AG04450 (cell line): ENCODE measurements around the gene POU2AF1. TPM values are rescaled to one million over a fixed set of nuclear protein-coding genes. Genes with fewer than 3 reads are reported as not detected.

Source experiments
- CTCF ChIA-PET: fragments of 300-600, 350-600 bp; formaldehyde crosslinking; extraction: SDS; loops from one replicate; lab custom pipeline; 2022; ENCODE audit warnings: antibody characterized with exemption, inconsistent platforms; lab: Charles Lee
- POLR2A ChIA-PET: fragments of 350-600 bp; formaldehyde crosslinking; extraction: SDS; loops from one replicate; lab custom pipeline; 2021; ENCODE audit warnings: antibody characterized with exemption, inconsistent platforms; lab: Yijun Ruan, JAX
- DNase-seq: peaks from one replicate; pipeline ENCODE4 v3.0.0-alpha.2; 2011; ENCODE audit warnings: low read depth, low spot score
- H3K27ac ChIP-seq: one replicate; pipeline ENCODE4 v1.5.1; 2012; ENCODE audit warnings: low read depth, low read length, control low read depth
- H3K27me3 ChIP-seq: one replicate; pipeline ENCODE4 v1.6.0; 2012; ENCODE audit warnings: low read length; ENCODE audit not compliant: control insufficient read depth, insufficient read depth
- H3K4me3 ChIP-seq: 2 replicates; pipeline ENCODE4 v1.5.1; 2011; ENCODE audit warnings: mild to moderate bottlenecking, low read depth, low read length, control low read depth
- H3K9me3 ChIP-seq: 2 replicates; pipeline ENCODE4 v1.5.1; 2012; ENCODE audit warnings: low read length; ENCODE audit not compliant: control insufficient read depth, insufficient read depth
- polyA plus RNA-seq: library from polyadenylated mRNA; depleted of rRNA; stranded (reverse); fragments of >200 nt; gene quantifications from 2 replicates; pipeline ENCODE4 v1.2.3, GENCODE V29; 2011
- TF ChIP-seq, protein P1 (sequence below): IDR thresholded peaks from 2 replicates; pipeline ENCODE4 v1.5.1; 2011; ENCODE audit warnings: low read depth, low read length, control low read depth, inconsistent platforms

Gene POU2AF1
- polyA plus RNA-seq, 1 experiment: not detected

DNA sequence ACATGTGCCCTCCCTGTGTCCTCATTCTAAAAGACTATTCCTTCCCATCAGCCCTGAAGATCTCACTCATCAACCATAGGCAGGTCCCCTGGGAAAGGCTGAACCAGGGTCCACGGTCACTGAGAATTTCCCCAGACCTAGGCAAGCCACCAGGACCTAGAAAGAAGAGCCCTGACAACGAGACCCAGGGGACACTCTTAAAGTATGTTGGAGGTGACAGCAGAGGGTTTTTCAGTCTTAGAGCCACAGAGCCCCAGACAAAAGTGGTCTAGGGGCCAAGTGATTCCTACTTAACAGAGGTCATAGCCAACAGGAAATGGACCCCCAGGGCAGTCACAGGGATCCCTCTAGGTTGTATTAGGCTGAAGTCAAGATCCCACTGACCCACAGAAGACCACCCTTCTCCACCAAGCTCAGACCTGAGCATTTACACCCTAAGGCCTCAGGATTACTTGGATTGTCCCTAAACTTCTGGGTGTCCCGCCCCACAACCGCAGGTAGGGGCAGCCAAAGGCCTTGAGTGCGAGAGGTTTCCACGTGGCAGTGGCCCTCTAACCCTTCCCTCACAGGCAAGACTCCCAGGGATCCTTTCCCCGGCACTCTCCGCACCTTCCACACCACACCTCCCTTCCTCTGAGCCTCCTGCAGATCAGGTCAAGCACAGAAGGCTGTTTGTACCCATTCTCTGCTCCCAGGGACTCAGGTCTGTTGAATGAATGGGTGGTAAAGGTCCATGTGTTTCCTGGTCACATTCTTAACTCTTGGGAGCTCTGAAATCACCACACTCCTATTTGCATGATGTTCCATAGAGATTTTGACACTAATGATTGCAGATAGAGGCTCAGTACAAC lies 12.3 kb downstream of the POU2AF1 start:
- Histone ChIP-seq H3K27ac (no peak overlapping the region), H3K9me3 (no peaks in the 10 kb centered on the region), H3K27me3 (peaks cover 13% of the 10 kb centered on the region), H3K4me3 (no peak overlapping the region)
- POLR2A ChIA-PET: no interaction called here
- CTCF ChIA-PET: no interaction called here
- TF ChIP-seq, protein P1, sequence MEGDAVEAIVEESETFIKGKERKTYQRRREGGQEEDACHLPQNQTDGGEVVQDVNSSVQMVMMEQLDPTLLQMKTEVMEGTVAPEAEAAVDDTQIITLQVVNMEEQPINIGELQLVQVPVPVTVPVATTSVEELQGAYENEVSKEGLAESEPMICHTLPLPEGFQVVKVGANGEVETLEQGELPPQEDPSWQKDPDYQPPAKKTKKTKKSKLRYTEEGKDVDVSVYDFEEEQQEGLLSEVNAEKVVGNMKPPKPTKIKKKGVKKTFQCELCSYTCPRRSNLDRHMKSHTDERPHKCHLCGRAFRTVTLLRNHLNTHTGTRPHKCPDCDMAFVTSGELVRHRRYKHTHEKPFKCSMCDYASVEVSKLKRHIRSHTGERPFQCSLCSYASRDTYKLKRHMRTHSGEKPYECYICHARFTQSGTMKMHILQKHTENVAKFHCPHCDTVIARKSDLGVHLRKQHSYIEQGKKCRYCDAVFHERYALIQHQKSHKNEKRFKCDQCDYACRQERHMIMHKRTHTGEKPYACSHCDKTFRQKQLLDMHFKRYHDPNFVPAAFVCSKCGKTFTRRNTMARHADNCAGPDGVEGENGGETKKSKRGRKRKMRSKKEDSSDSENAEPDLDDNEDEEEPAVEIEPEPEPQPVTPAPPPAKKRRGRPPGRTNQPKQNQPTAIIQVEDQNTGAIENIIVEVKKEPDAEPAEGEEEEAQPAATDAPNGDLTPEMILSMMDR: no peak
- no peak for DNase-seq

DNA sequence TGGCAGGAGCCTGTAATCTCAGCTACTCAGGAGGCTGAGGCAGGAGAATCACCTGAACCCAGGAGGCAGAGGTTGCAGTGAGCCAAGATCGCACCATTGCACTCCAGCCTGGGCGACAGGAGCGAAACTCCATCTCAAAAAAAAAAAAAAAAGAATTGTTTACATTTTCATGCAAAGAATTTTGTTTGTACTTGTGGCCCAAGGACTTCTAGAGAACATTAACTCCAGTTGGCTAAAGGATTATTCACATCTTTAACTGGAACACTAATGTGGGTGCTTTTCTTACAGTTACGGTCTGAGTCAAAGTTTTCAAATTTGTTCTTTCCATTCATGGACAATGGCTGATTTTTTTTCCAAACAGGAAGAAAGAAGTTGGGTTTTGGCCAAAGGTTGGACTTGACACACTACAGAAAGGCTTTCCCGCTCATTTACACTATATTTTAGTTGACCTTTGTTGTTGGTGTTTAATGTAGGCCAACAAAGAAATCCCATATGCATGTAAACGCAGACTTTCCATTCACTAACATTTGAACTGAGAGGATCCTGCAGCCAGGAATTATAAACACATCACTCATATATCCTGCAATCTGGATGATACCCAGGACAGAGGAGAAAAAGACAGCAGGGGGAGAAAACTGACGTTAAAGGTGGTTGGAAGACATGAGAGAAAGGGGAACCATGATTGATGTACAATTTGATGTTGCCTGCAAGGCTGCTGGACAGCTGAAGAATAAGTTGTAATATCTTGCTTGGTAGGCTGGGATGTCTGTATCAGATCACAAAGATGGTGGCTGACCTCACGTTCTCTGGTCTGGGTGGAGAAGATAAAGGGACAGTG lies 13.1 kb downstream of the POU2AF1 start:
- no peaks in the 10 kb centered on the region for H3K9me3 ChIP-seq
- ChIA-PET POLR2A (no interaction called here), CTCF (no interaction called here)
- TF ChIP-seq, protein P1: no peak
- no peak overlapping the region for H3K27ac ChIP-seq
- peaks cover 13% of the 10 kb centered on the region for H3K27me3 ChIP-seq
- H3K4me3 ChIP-seq: no peak overlapping the region
- no peak for DNase-seq

DNA sequence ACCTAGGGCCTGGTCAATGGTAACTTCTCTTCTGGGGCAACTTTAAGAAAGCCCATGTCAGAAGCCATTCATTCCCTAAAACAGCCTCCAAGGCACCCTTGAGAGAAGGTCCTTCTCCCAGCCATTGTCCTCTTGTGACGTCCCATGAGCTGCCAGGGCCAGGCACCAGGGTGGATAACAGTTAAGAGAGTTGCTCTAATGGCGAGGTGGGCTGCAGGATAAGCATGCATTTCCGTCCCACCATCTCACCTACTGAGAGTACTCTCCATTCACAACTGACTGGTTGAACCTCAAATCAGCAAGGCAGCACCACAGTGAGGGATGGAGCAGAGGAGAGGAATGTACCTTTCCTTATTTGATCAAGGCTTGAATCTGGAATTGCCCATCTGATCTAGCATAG lies 14.6 kb downstream of the POU2AF1 start:
- Histone ChIP-seq H3K9me3 (no peaks in the 10 kb centered on the region), H3K4me3 (no peak overlapping the region), H3K27ac (no peak overlapping the region), H3K27me3 (peaks cover 13% of the 10 kb centered on the region)
- POLR2A ChIA-PET: no interaction called here
- TF ChIP-seq, protein P1: no peak
- DNase-seq: no peak
- CTCF ChIA-PET: no interaction called here

DNA sequence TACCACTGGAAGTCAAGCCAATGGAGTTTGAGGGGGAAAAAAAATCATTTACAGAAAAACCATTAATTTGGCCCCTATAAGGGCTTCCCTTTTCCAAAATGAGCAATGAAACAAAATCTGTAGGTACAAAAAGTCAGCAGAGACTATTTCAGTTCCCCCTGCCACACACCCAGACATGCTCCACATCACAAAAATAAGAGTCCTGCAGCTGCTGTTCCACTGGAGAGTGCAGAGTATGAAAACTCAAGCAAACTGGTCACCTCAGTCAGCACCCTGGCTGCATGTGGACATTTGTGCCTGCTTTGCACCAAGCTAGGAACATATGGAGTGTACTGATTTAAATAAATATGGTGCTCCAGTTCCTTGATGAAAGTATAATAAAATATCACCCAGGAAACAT lies 15.1 kb downstream of the POU2AF1 start:
- DNase-seq: no peak
- no peaks in the 10 kb centered on the region for H3K9me3 ChIP-seq
- no peak overlapping the region for H3K27ac ChIP-seq
- peaks cover 13% of the 10 kb centered on the region for H3K27me3 ChIP-seq
- TF ChIP-seq, protein P1: no peak
- POLR2A ChIA-PET: no interaction called here
- CTCF ChIA-PET: interaction anchor here (0.8 kb wide), 1 partner anchor 10 kb away, joined by 3 read pairs; no protein-coding TSS in a partner anchor
- no peak overlapping the region for H3K4me3 ChIP-seq
